Prostate gland (tissue), 2 donors: Measurements from ENCODE around the gene VASP.

ENCODE experiments used
- POLR2A ChIP-seq: fragments of 450-650 bp; IDR thresholded peaks from one replicate; pipeline ENCODE4 v1.6.1; 2016; ENCODE audit warnings: antibody characterized with exemption, mild to moderate bottlenecking
- TF ChIP-seq, protein P1 (sequence below), 4 experiments: fragments of 200-600 bp in 2 of 4; fragments of 450-650 bp in 2 of 4; sonication (generic) in 2 of 4; IDR thresholded peaks; 1 replicate in 3 of 4; 2 replicates in 1 of 4; pipeline ENCODE4 v1.5.1; 2016 to 2019; ENCODE audit warnings: antibody characterized with exemption in 4 of 4, mild to moderate bottlenecking in 2 of 4, moderate library complexity in 2 of 4

DNA sequence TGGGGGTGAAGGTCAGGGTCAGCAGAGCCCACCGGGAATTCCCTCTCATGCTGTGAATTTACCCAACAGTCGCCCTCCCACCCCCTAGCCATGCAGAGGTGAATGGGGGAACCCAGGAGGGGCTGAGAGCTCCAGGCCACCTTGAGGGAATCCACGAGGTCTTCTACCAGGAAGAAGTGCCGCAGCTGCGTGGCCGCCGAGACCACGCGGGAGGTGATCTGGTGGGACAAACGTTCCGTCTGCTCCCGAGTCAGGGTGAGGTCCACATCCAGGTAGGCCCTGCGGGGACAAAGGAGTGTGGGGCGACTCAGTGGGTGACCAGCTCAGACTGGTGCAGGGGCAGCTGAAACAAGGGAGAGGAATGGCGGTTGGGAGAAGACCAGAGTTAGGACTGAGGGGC is 18.6 kb upstream of the VASP start:
- TF ChIP-seq, protein P1, sequence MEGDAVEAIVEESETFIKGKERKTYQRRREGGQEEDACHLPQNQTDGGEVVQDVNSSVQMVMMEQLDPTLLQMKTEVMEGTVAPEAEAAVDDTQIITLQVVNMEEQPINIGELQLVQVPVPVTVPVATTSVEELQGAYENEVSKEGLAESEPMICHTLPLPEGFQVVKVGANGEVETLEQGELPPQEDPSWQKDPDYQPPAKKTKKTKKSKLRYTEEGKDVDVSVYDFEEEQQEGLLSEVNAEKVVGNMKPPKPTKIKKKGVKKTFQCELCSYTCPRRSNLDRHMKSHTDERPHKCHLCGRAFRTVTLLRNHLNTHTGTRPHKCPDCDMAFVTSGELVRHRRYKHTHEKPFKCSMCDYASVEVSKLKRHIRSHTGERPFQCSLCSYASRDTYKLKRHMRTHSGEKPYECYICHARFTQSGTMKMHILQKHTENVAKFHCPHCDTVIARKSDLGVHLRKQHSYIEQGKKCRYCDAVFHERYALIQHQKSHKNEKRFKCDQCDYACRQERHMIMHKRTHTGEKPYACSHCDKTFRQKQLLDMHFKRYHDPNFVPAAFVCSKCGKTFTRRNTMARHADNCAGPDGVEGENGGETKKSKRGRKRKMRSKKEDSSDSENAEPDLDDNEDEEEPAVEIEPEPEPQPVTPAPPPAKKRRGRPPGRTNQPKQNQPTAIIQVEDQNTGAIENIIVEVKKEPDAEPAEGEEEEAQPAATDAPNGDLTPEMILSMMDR (IDR thresholded peaks at IDR 0.05), result no peak
- TF ChIP-seq POLR2A, result no peak
